H9 (cell line): ENCODE measurements around the gene DEPDC1B. TPM values are rescaled to one million over a fixed set of nuclear protein-coding genes. Genes with fewer than 3 reads are reported as not detected.

ENCODE experiments used
- DNase-seq: peaks from one replicate; pipeline ENCODE4 v3.0.0-alpha.2; 2017
- H2AFZ ChIP-seq: one replicate; pipeline ENCODE4 v1.6.1; 2013; ENCODE audit warnings: mild to moderate bottlenecking, low read length, control low read depth, moderate library complexity
- H2AK5ac ChIP-seq: 2 replicates; pipeline ENCODE4 v1.6.1; 2013; ENCODE audit warnings: low read length, control low read depth, mixed read lengths; ENCODE audit not compliant: insufficient read length
- H2BK120ac ChIP-seq: one replicate; pipeline ENCODE4 v1.6.1; 2013; ENCODE audit warnings: low read depth, mild to moderate bottlenecking, low read length, control low read depth, inconsistent platforms; ENCODE audit not compliant: poor library complexity, severe bottlenecking
- H2BK12ac ChIP-seq: 2 replicates; pipeline ENCODE4 v1.6.1; 2013; ENCODE audit warnings: low read length, control low read depth, mixed read lengths, low read depth; ENCODE audit not compliant: insufficient read length
- H2BK15ac ChIP-seq: 2 replicates; pipeline ENCODE4 v1.6.1; 2013; ENCODE audit warnings: low read depth, low read length, control low read depth
- H2BK20ac ChIP-seq: one replicate; pipeline ENCODE4 v1.6.1; 2013; ENCODE audit warnings: low read depth, mild to moderate bottlenecking, low read length, control low read depth, inconsistent platforms; ENCODE audit not compliant: poor library complexity, severe bottlenecking
- H2BK5ac ChIP-seq: 2 replicates; pipeline ENCODE4 v1.6.1; 2013; ENCODE audit warnings: low read length, control low read depth, mixed read lengths; ENCODE audit not compliant: insufficient read length
- H3K14ac ChIP-seq: 2 replicates; pipeline ENCODE4 v1.6.1; 2013; ENCODE audit warnings: low read length, control low read depth; ENCODE audit not compliant: insufficient read depth
- H3K18ac ChIP-seq: 2 replicates; pipeline ENCODE4 v1.6.1; 2013; ENCODE audit warnings: low read depth, mild to moderate bottlenecking, mixed read lengths, low read length, control low read depth; ENCODE audit not compliant: insufficient read length
- H3K23ac ChIP-seq: 2 replicates; pipeline ENCODE4 v1.6.1; 2013; ENCODE audit warnings: low read length, control low read depth, mixed read lengths, low read depth; ENCODE audit not compliant: insufficient read length
- H3K23me2 ChIP-seq: 2 replicates; pipeline ENCODE4 v1.6.1; 2013; ENCODE audit warnings: low read depth, mild to moderate bottlenecking, mixed read lengths, low read length, control low read depth; ENCODE audit not compliant: insufficient read length, poor library complexity, severe bottlenecking
- H3K27ac ChIP-seq: 2 replicates; pipeline ENCODE4 v1.5.1; 2013; ENCODE audit warnings: low read length, control low read depth, mixed read lengths, low read depth; ENCODE audit not compliant: insufficient read length
- H3K27me3 ChIP-seq: 2 replicates; pipeline ENCODE4 v1.6.1; 2013; ENCODE audit warnings: low read length, control low read depth, inconsistent platforms; ENCODE audit not compliant: insufficient read depth
- H3K4ac ChIP-seq: 2 replicates; pipeline ENCODE4 v1.6.1; 2013; ENCODE audit warnings: low read depth, mild to moderate bottlenecking, control low read depth, inconsistent platforms, low read length, moderate library complexity
- H3K4me1 ChIP-seq: 2 replicates; pipeline ENCODE4 v1.6.1; 2013; ENCODE audit warnings: low read length, control low read depth, inconsistent platforms; ENCODE audit not compliant: insufficient read depth
- H3K4me2 ChIP-seq: 2 replicates; pipeline ENCODE4 v1.6.1; 2013; ENCODE audit warnings: low read length, control low read depth, mixed read lengths; ENCODE audit not compliant: insufficient read length, insufficient read depth
- H3K56ac ChIP-seq: 2 replicates; pipeline ENCODE4 v1.6.1; 2013; ENCODE audit warnings: low read depth, mild to moderate bottlenecking, mixed read lengths, low read length, control low read depth; ENCODE audit not compliant: insufficient read length
- H3K79me1 ChIP-seq: 2 replicates; pipeline ENCODE4 v1.6.1; 2013; ENCODE audit warnings: low read depth, mild to moderate bottlenecking, moderate library complexity, low read length, control low read depth, inconsistent platforms; ENCODE audit not compliant: insufficient read depth, poor library complexity, severe bottlenecking
- H3K79me2 ChIP-seq: 2 replicates; pipeline ENCODE4 v1.6.1; 2013; ENCODE audit warnings: low read length, control low read depth, inconsistent platforms; ENCODE audit not compliant: insufficient read depth
- H3K9ac ChIP-seq: 2 replicates; pipeline ENCODE4 v1.6.1; 2013; ENCODE audit warnings: low read length, control low read depth, mixed read lengths; ENCODE audit not compliant: insufficient read length; ENCODE audit errors: extremely low read depth
- H3K9me3 ChIP-seq: one replicate; pipeline ENCODE4 v1.6.1; 2013; ENCODE audit warnings: low read depth, low read length, inconsistent platforms; ENCODE audit not compliant: control insufficient read depth
- H3T11ph ChIP-seq: one replicate; pipeline ENCODE4 v1.6.1; 2013; ENCODE audit warnings: mild to moderate bottlenecking, low read length, control low read depth, inconsistent platforms
- H4K20me1 ChIP-seq: one replicate; pipeline ENCODE4 v1.6.1; 2013; ENCODE audit not compliant: control insufficient read depth, insufficient read length, insufficient read depth
- H4K5ac ChIP-seq: 2 replicates; pipeline ENCODE4 v1.6.1; 2013; ENCODE audit warnings: low read depth, mild to moderate bottlenecking, mixed read lengths, low read length, control low read depth; ENCODE audit not compliant: insufficient read length
- H4K8ac ChIP-seq: replicated peaks from 2 replicates; pipeline ENCODE4 v1.6.1; 2013; ENCODE audit warnings: low read length, control low read depth, mixed read lengths, low read depth; ENCODE audit not compliant: insufficient read length
- H4K91ac ChIP-seq: 2 replicates; pipeline ENCODE4 v1.6.1; 2013; ENCODE audit warnings: low read depth, mild to moderate bottlenecking, moderate library complexity, mixed read lengths, low read length, control low read depth; ENCODE audit not compliant: insufficient read length
- H3K27ac Mint-ChIP-seq, 3 experiments: 2 replicates in 2 of 3; 3 replicates in 1 of 3; pipeline ENCODE4 v1.8.0; 2020 to 2021; ENCODE audit warnings: mixed read lengths in 3 of 3, mild to moderate bottlenecking in 1 of 3, moderate library complexity in 1 of 3
- H3K27me3 Mint-ChIP-seq: 2 replicates; pipeline ENCODE4 v1.8.0; 2021; ENCODE audit warnings: low read depth, mild to moderate bottlenecking, moderate library complexity, mixed read lengths
- H3K36me3 Mint-ChIP-seq, 3 experiments: 2 replicates in 2 of 3; 3 replicates in 1 of 3; pipeline ENCODE4 v1.8.0; 2020 to 2021; ENCODE audit warnings: low read depth in 3 of 3, mixed read lengths in 3 of 3; ENCODE audit not compliant: insufficient read depth in 1 of 3
- H3K4me1 Mint-ChIP-seq, 2 experiments: 2 replicates each; pipeline ENCODE4 v1.8.0; 2020; ENCODE audit warnings: mixed read lengths in 2 of 2
- H3K4me3 Mint-ChIP-seq, 2 experiments: 2 replicates in 1 of 2; 3 replicates in 1 of 2; pipeline ENCODE4 v1.8.0; 2020 to 2021; ENCODE audit warnings: mild to moderate bottlenecking in 2 of 2, mixed read lengths in 2 of 2, moderate library complexity in 1 of 2
- H3K9me3 Mint-ChIP-seq, 2 experiments: 2 replicates in 1 of 2; 3 replicates in 1 of 2; pipeline ENCODE4 v1.8.0; 2020; ENCODE audit warnings: mild to moderate bottlenecking in 2 of 2, mixed read lengths in 2 of 2, moderate library complexity in 1 of 2
- CTCF ChIP-seq: fragments of 200-600 bp; sonication (generic); conservative IDR thresholded peaks from 3 replicates; pipeline ENCODE4 v1.8.0; 2021; ENCODE audit warnings: antibody characterized with exemption, mild to moderate bottlenecking
- WGBS: extraction: QIAGEN DNeasy Blood & Tissue Kit; methylation state at CpG from one replicate; pipeline ENCODE4 v1.1.7; 2013; ENCODE audit warnings: missing lambda C conversion rate, low lambda C conversion rate, mixed read lengths; ENCODE audit not compliant: insufficient read length; ENCODE audit errors: extremely low coverage; 5-methylcytosine and 5-hydroxymethylcytosine counted together
- total RNA-seq: library from RNA; stranded (reverse); gene quantifications from 2 replicates; pipeline ENCODE4 v1.2.1, GENCODE V29; 2021

The DEPDC1B gene
- total RNA-seq, 1 experiment from 2014 or later, result 49.0 TPM

DNA sequence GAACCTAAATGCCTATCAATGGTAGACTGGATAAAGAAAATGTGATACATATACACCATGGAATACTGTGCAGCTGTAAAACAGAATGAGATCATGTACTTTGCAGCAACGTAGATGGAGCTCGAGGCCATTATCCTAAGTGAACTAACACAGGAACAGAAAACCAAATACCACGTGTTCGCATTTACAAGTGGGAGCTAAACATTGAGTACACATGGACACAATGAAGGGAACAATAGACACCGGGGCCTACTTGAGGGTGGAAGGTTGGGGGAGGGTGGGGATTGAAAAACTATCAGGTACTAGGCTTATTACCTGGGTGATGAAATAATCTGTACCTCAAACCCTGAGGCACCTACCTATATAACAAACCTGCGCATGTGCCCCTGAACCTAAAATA is 22.4 kb upstream of the DEPDC1B start:
- H3K79me1 ChIP-seq, result no peaks in the 10 kb centered on the region
- H2AFZ ChIP-seq, result no peak overlapping the region
- no peak overlapping the region for H3K9ac ChIP-seq
- H3K79me2 ChIP-seq, result no peaks in the 10 kb centered on the region
- H3K18ac ChIP-seq, result no peak overlapping the region
- H2AK5ac ChIP-seq, result no peak overlapping the region
- H3K9me3 ChIP-seq, result no peaks in the 10 kb centered on the region
- H4K91ac ChIP-seq, result no peak overlapping the region
- H3K9me3 Mint-ChIP-seq, result no peaks in the 10 kb centered on the region
- no peak for DNase-seq
- H3K4me3 Mint-ChIP-seq, result no peak overlapping the region
- no peak overlapping the region for H2BK20ac ChIP-seq
- no peak overlapping the region; a peak in 1 of 7 replicates for H3K27ac Mint-ChIP-seq
- H3K27ac ChIP-seq, result no peak overlapping the region
- peaks cover 5% of the 10 kb centered on the region; the same call in 1 of the 2 replicates for H3K27me3 Mint-ChIP-seq
- no peaks in the 10 kb centered on the region for H4K20me1 ChIP-seq
- no peak overlapping the region for H3K14ac ChIP-seq
- H3K56ac ChIP-seq, result no peak overlapping the region
- no peak overlapping the region for H2BK120ac ChIP-seq
- H4K5ac ChIP-seq, result no peak overlapping the region
- no peak overlapping the region for H3K4ac ChIP-seq
- H2BK5ac ChIP-seq, result no peak overlapping the region
- no CpG with 5 or more reads among the region's 6 CpGs for WGBS
- peaks cover 2 to 7% of the 10 kb centered on the region in 2 experiments for H3K4me1 Mint-ChIP-seq
- H3K4me1 ChIP-seq, result no peaks in the 10 kb centered on the region
- no peak overlapping the region for H4K8ac ChIP-seq
- no peak overlapping the region for H3K23ac ChIP-seq
- no peaks in the 10 kb centered on the region for H3K36me3 Mint-ChIP-seq
- H3K23me2 ChIP-seq, result no peaks in the 10 kb centered on the region
- no peak overlapping the region for H2BK15ac ChIP-seq
- no peaks in the 10 kb centered on the region for H3K27me3 ChIP-seq
- no peak for TF ChIP-seq CTCF
- no peak overlapping the region for H3K4me2 ChIP-seq
- no peak overlapping the region for H2BK12ac ChIP-seq
- H3T11ph ChIP-seq, result no peak overlapping the region
